Naive thymus-derived CD8-positive, alpha-beta T cell (primary cell): ENCODE measurements around the gene IDI1. TPM values are rescaled to one million over a fixed set of nuclear protein-coding genes. Genes with fewer than 3 reads are reported as not detected.
"Not testable (repeated sequence)": the region's sequence is repeated elsewhere in the genome, so short reads cannot be mapped to it uniquely, and the experiment has no call there.

Source experiments
- ATAC-seq, 2 donors: fragments of 150-1000 bp; cut with Tn5 transposase in 1 of 2; sonication (Bioruptor Pico), chemical (Tn5 transposase) in 1 of 2; 1 replicate in 1 of 2; 2 replicates in 1 of 2; pipeline ENCODE4 v1.10.0; 2021; ENCODE audit warnings: mild to moderate bottlenecking in 2 of 2, moderate library complexity in 2 of 2
- POLR2A ChIA-PET: fragments of 350-600 bp; sonication (Branson Sonifier 250); formaldehyde crosslinking; loops from one replicate; lab custom pipeline; 2021; ENCODE audit warnings: antibody characterized with exemption; lab: Charles Lee
- DNase-seq, 10 donors: peaks; one replicate each; pipeline versions ENCODE4 v3.0.0 to v3.0.0-alpha.2; 2020 to 2022
- H3K27ac Mint-ChIP-seq, 10 donors: one replicate each; pipeline ENCODE4 v1.8.0; 2020 to 2022; ENCODE audit warnings: mild to moderate bottlenecking in 10 of 10, mixed read lengths in 10 of 10, moderate library complexity in 4 of 10, inconsistent platforms in 1 of 10
- H3K27me3 Mint-ChIP-seq, 5 donors: one replicate each; pipeline ENCODE4 v1.8.0; 2021 to 2022; ENCODE audit warnings: mixed read lengths in 5 of 5
- H3K36me3 Mint-ChIP-seq, 3 donors: one replicate each; pipeline ENCODE4 v1.8.0; 2020 to 2022; ENCODE audit warnings: mixed read lengths in 3 of 3, mild to moderate bottlenecking in 2 of 3, inconsistent platforms in 1 of 3
- H3K4me1 Mint-ChIP-seq, 4 donors: one replicate each; pipeline ENCODE4 v1.8.0; 2021 to 2022; ENCODE audit warnings: mixed read lengths in 4 of 4
- H3K4me3 Mint-ChIP-seq, 10 donors: one replicate each; pipeline ENCODE4 v1.8.0; 2020 to 2022; ENCODE audit warnings: mild to moderate bottlenecking in 10 of 10, mixed read lengths in 10 of 10, moderate library complexity in 6 of 10, inconsistent platforms in 1 of 10
- H3K9me3 Mint-ChIP-seq, 9 donors: one replicate each; pipeline ENCODE4 v1.8.0; 2020 to 2022; ENCODE audit warnings: mixed read lengths in 9 of 9, mild to moderate bottlenecking in 3 of 9, inconsistent platforms in 1 of 9, moderate library complexity in 1 of 9
- polyA plus RNA-seq, 3 donors: library from polyadenylated mRNA; unstranded; fragments of 300-500 nt; fragmentation: Illumina TruSeq; gene quantifications; one replicate each; pipeline ENCODE4 v1.2.3, GENCODE V29; 2021
- total RNA-seq, 8 experiments: library from RNA in 2 of 8; stranded (reverse) in 2 of 8; gene quantifications; one replicate each; pipeline ENCODE4 v1.2.3 and lab custom pipeline; 2021 to 2026

Gene IDI1
- total and polyA plus RNA-seq, 5 experiments from 2014 or later: 29.0 to 53.5 (median 33.9) TPM

DNA sequence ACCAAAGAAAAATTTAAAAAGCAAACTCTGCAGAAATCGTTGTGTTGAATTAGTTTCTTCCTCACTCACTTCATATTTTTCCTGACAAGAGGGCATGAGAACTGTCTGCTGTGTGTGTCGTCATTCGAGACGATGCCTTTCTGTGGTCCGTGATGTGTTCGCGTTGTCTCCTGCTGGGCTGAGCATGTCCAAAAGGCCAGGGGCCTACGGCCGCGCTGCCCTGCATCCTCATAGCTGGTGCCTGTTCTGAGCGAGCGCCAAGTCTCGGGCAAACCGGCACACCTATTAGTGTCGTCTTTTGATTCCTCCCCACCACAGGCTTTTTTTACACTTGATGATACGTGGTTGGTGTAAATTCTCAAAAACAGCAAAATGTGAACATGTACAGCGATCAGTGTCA lies 34.7 kb upstream of the IDI1 start:
- Mint-ChIP-seq H3K36me3 (peaks cover 4 to 98% (median 21%) of the 10 kb centered on the region in 3 donors), H3K27me3 (no peaks in the 10 kb centered on the region), H3K4me3 (no peak overlapping the region), H3K27ac (peak overlapping the region in 2 of 10 donors; percentile 17 to 43), H3K9me3 (peaks cover 0 to 2% (median 0%) of the 10 kb centered on the region in 9 donors), H3K4me1 (peaks cover 8 to 23% (median 8%) of the 10 kb centered on the region in 4 donors)
- no peak for DNase-seq
- POLR2A ChIA-PET: no interaction called here
- ATAC-seq: no peak

DNA sequence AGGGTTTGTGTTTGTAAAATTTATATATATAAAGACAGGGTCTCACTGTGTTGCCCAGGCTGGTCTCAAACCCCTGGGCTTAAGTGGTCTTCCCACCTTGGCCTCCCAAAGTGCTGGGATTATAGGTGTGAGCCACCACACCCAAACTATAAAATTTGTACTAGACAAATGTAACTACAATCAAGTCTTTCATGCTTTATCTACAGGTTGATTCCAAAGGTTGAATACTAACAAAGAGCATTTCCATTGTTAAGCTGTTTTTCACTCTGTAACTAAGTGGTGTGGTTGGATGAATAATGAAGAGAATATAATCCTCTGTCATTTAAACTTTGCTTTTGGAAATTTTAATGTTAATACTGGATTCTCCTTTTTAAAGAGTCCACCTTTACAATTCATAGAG lies 29.7 kb upstream of the IDI1 start:
- Mint-ChIP-seq H3K9me3 (no peaks in the 10 kb centered on the region), H3K27me3 (no peaks in the 10 kb centered on the region), H3K4me3 (no peak overlapping the region), H3K4me1 (peaks cover 9 to 30% (median 14%) of the 10 kb centered on the region in 4 donors), H3K27ac (peak overlapping the region in 2 of 10 donors; percentile 37 to 70), H3K36me3 (peaks cover 0 to 80% (median 11%) of the 10 kb centered on the region in 3 donors)
- POLR2A ChIA-PET: no interaction called here
- DNase-seq (no peak), ATAC-seq (no peak)

GRCh38 chr10:1074748-1075308 lies 25.9 kb upstream of the IDI1 start:
- no peak for ATAC-seq
- peak in 2 of 10 donors; percentile 8 to 10 for DNase-seq
- H3K9me3 Mint-ChIP-seq: no peaks in the 10 kb centered on the region

GRCh38 chr10:1074052-1074747 lies 25.3 kb upstream of the IDI1 start:
- Mint-ChIP-seq H3K27ac (peak overlapping the region in 6 of 10 donors; percentile 20 to 88 (median 62)), H3K4me3 (peak overlapping the region in 1 of 10 donors; percentile 45), H3K4me1 (peaks cover 20 to 42% (median 30%) of the 10 kb centered on the region in 4 donors), H3K9me3 (no peaks in the 10 kb centered on the region), H3K36me3 (peaks cover 0 to 51% (median 4%) of the 10 kb centered on the region in 3 donors), H3K27me3 (no peaks in the 10 kb centered on the region)
- POLR2A ChIA-PET: interaction anchor here (0.9 to 1.9 kb wide), 5 partner anchors 12 to 25 kb away, joined by 3 to 7 read pairs (median 3); partner anchors contain the start of genes IDI1 and WDR37
- DNase-seq (no peak), ATAC-seq (no peak)

More at GRCh38 chr10:1074748-1075308, 25.9 kb upstream of the IDI1 start:
- no peaks in the 10 kb centered on the region for H3K27me3 Mint-ChIP-seq
- H3K4me1 Mint-ChIP-seq: peaks cover 16 to 36% (median 24%) of the 10 kb centered on the region in 4 donors
- peaks cover 0 to 57% (median 8%) of the 10 kb centered on the region in 3 donors for H3K36me3 Mint-ChIP-seq
- POLR2A ChIA-PET: interaction anchor here (0.6 to 1.9 kb wide), 5 partner anchors 12 to 849 kb away, joined by 3 to 7 read pairs (median 3); partner anchors contain the start of genes IDI1 and WDR37
- H3K4me3 Mint-ChIP-seq: peak overlapping the region in 2 of 10 donors; percentile 31 to 45
- peak overlapping the region in 5 of 10 donors; percentile 8 to 88 (median 71) for H3K27ac Mint-ChIP-seq

GRCh38 chr10:1070919-1071318 lies 22.0 kb upstream of the IDI1 start:
- Mint-ChIP-seq H3K36me3 (peaks cover 0 to 28% (median 3%) of the 10 kb centered on the region in 3 donors), H3K27me3 (no peaks in the 10 kb centered on the region), H3K4me3 (no peak overlapping the region), H3K27ac (peak overlapping the region in 3 of 10 donors; percentile 15 to 80 (median 24)), H3K4me1 (peaks cover 29 to 66% (median 56%) of the 10 kb centered on the region in 4 donors), H3K9me3 (no peaks in the 10 kb centered on the region)
- DNase-seq (no peak), ATAC-seq (no peak)
- POLR2A ChIA-PET: interaction anchor here (1.5 kb wide), 1 partner anchor 9 kb away, joined by 4 read pairs; no protein-coding TSS in a partner anchor

DNA sequence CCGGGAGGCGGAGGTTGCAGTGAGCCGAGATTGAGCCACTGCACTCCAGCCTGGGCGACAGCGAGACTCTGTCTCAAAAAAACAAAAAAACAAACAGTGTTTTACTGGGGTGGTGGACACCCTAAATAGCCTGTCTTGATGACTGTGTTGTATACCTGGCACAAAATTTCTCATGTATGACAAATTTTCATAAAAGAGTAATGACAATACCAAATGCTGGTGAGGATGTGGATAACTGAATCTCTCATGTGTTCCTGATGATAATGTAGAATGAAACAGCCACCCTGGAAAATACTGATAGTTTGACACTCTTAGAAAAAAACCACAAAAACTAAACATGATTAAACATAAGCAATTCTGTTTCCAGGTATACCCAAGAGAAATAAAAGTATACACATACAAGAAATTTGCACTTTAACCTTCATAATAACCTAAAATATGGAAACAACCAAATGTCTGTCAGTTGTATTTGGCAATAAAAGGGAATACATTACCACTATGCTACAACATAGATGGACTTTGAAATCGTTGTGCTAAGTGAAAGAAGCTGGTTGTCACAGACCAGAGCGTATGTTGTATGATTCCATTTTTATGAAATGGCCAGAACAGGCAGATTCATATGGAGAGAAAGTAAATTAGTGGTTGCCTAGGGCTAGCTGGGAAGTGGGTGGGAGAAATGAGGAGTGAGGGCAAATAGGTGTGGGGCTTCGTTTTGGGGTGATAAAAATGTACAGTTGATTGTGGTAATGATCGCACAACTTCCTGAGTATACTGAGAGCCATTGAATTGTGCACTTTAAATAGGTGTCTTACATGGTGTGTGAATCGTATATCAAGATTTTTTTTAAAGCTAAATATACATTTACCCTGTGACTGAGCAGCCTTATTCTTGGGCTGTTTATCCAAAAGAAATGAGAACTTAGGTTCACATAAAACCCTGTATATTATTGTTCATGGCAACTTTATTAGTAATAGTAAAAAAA lies 19.8 kb upstream of the IDI1 start:
- POLR2A ChIA-PET: interaction anchor here (0.7 to 1.3 kb wide), 3 partner anchors 13 to 79 kb away, joined by 3 to 7 read pairs (median 4); partner anchors contain the start of genes IDI1 and WDR37
- no peaks in the 10 kb centered on the region for H3K9me3 Mint-ChIP-seq
- ATAC-seq: no peak
- peaks cover 0 to 15% (median 5%) of the 10 kb centered on the region in 3 donors for H3K36me3 Mint-ChIP-seq
- no peak for DNase-seq
- peak overlapping the region in 1 of 10 donors; percentile 52 for H3K4me3 Mint-ChIP-seq
- peak overlapping the region in 9 of 10 donors; percentile 15 to 67 (median 40) for H3K27ac Mint-ChIP-seq
- no peaks in the 10 kb centered on the region for H3K27me3 Mint-ChIP-seq
- H3K4me1 Mint-ChIP-seq: peaks cover 34 to 69% (median 63%) of the 10 kb centered on the region in 4 donors

- Mint-ChIP-seq H3K4me1 (peaks cover 49 to 84% (median 80%) of the 10 kb centered on the region in 4 donors), H3K27ac (peak overlapping the region; percentile 8 to 74 (median 59))
- H3K9me3 Mint-ChIP-seq, DNase-seq, POLR2A ChIA-PET, H3K27me3 Mint-ChIP-seq, H3K4me3 Mint-ChIP-seq, ATAC-seq, H3K36me3 Mint-ChIP-seq: not testable (repeated sequence)
Measured at GRCh38 chr10:1066734-1067133, 17.8 kb upstream of the IDI1 start.

DNA sequence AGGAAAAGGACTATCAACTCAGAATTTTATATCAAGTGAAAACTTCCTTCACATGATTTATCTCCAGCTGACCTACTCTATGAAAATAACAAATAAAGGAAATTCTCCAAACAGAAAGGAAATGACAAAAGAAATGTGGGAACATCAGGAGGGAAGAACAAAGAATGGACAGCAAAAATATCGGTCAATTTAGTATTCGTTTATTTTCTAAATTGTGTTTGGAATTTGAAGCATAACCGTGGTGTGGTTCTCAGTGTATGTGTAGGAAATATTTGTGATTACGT lies 16.0 kb upstream of the IDI1 start:
- Mint-ChIP-seq H3K4me1 (peaks cover 51 to 93% (median 91%) of the 10 kb centered on the region in 4 donors), H3K27me3 (no peaks in the 10 kb centered on the region), H3K9me3 (no peaks in the 10 kb centered on the region), H3K4me3 (peak overlapping the region in 4 of 10 donors; percentile 0 to 67 (median 18)), H3K27ac (peak overlapping the region; percentile 78 to 96 (median 90)), H3K36me3 (peaks cover 0 to 2% (median 0%) of the 10 kb centered on the region in 3 donors)
- POLR2A ChIA-PET: no interaction called here
- DNase-seq (no peak), ATAC-seq (no peak)

DNA sequence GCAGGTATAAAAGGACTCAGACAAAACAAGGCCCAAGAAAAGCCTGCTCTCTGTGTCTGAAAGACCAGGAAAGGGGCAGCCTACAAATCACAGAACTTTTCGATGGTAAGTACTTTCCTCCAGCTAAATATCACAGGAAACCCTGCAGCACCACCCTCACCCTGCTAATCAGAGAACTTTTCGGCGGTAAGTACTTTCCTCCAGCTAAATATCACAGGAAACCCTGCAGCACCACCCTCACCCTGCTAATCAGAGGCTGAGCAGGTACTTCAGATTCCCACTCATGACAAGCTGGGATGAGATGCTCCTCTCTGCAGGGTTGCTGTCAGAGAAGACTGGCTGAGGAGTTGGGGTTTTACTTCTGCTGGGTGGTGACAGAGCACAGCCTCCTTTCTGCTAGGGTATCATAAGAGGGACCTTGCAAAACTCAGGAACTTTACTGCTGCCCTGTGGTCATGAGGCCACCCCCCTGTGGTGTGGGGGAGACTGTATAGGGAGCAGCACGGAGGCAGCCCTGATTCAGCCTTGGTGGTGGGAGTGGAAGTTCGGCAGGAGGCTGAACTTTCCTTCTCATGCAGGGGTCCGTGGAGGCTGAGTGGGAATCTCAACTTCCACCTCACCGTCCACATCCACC lies 14.4 kb upstream of the IDI1 start:
- Mint-ChIP-seq H3K36me3 (peaks cover 0 to 3% (median 2%) of the 10 kb centered on the region in 3 donors), H3K27me3 (no peaks in the 10 kb centered on the region), H3K9me3 (no peaks in the 10 kb centered on the region), H3K4me3 (peak overlapping the region; percentile 65 to 83 (median 74)), H3K27ac (peak overlapping the region; percentile 84 to 96 (median 92)), H3K4me1 (peaks cover 47 to 93% (median 87%) of the 10 kb centered on the region in 4 donors)
- POLR2A ChIA-PET: interaction anchor here (0.7 to 3.0 kb wide), 5 partner anchors 11 to 43 kb away, joined by 3 to 26 read pairs (median 4); partner anchors contain the start of gene IDI1
- DNase-seq: peak in 4 of 10 donors; percentile 24 to 51 (median 48)
- ATAC-seq: peak; percentile 78 to 94

GRCh38 chr10:1061930-1062774 lies 13.2 kb upstream of the IDI1 start:
- peak in 1 of 2 donors; percentile 57 for ATAC-seq

More at GRCh38 chr10:1061930-1062774, 13.2 kb upstream of the IDI1 start:
- peak overlapping the region; percentile 84 to 96 (median 92) for H3K27ac Mint-ChIP-seq
- H3K4me3 Mint-ChIP-seq: peak overlapping the region; percentile 65 to 83 (median 74)
- POLR2A ChIA-PET: interaction anchor here (1.0 to 3.0 kb wide), 4 partner anchors 8 to 42 kb away, joined by 3 to 26 read pairs (median 6); partner anchors contain the start of gene IDI1
- peaks cover 0 to 5% (median 2%) of the 10 kb centered on the region in 3 donors for H3K36me3 Mint-ChIP-seq
- H3K27me3 Mint-ChIP-seq: no peaks in the 10 kb centered on the region
- peaks cover 51 to 95% (median 90%) of the 10 kb centered on the region in 4 donors for H3K4me1 Mint-ChIP-seq
- no peaks in the 10 kb centered on the region for H3K9me3 Mint-ChIP-seq
- no peak for DNase-seq
